ENCODE measurements around the gene TRAPPC10.

DNA sequence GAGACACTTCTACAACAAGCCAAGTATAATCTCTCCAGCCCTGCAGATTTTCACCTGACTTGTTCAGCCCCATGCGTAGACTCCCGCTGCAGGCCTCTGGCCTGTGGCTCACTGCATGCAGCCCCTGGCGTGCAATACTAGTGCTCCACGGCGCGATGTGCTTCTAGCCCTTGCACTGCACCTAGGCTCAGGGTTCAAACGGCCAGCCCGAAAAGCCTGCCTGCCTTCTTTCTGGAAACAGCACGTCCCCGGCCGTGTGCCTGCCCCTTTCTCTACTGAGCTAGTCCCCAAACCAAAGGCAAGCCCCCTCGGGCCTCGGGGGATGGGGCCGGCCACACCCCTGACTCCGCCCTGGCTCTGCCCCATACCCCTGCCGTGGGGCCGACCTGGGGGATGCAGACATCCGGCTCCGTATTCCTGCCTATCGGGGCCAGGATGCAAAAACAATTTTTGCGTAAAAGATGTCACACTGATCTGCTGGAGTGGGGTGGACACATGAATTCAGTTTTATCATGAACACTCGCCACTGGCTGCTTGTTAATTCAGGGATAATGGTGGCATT lies 26.3 kb upstream of the TRAPPC10 start:
- TF ChIP-seq CTCF (IDR thresholded peaks at IDR 0.05) (no peak), POLR2A (IDR thresholded peaks at IDR 0.05) (no peak), EP300 (IDR thresholded peaks at IDR 0.05) (no peak)
